AG08396 (cell line): Measurements from ENCODE around the gene FBP1.
A peak's percentile ranks its signal among the peaks of the same experiment; 100 is the strongest.

Source experiments
- DNase-seq: peaks from one replicate; pipeline ENCODE4 v3.0.0; 2012; ENCODE audit warnings: low spot score, mixed read lengths

The FBP1 gene

GRCh38 chr9:94656200-94656599 lies 16.9 kb upstream of the FBP1 start:
- DNase-seq = no peak

- no peak for DNase-seq
These were observed 16.4 kb upstream of the FBP1 start for GRCh38 chr9:94655739-94656138.

- DNase-seq = no peak
These were observed 15.0 kb upstream of the FBP1 start for GRCh38 chr9:94654165-94654894.

- DNase-seq = no peak
These were observed 11.6 kb upstream of the FBP1 start for GRCh38 chr9:94650949-94651348.

- peak; percentile 26 for DNase-seq
These were observed 9.9 kb upstream of the FBP1 start for GRCh38 chr9:94649100-94649819.

- DNase-seq = no peak
These were observed 8.9 kb upstream of the FBP1 start for GRCh38 chr9:94648185-94648584.

GRCh38 chr9:94645901-94646300 lies 6.6 kb upstream of the FBP1 start:
- DNase-seq = no peak

GRCh38 chr9:94644543-94644942 lies 5.2 kb upstream of the FBP1 start:
- DNase-seq = no peak

- DNase-seq = no peak
These were observed 4.4 kb upstream of the FBP1 start for GRCh38 chr9:94643741-94644140.

GRCh38 chr9:94643176-94643575 lies 3.9 kb upstream of the FBP1 start:
- DNase-seq = no peak

GRCh38 chr9:94642501-94642900 lies 3.2 kb upstream of the FBP1 start:
- no peak for DNase-seq

- DNase-seq = no peak
These were observed 670 bp upstream of the FBP1 start for GRCh38 chr9:94639999-94640376.

GRCh38 chr9:94638335-94639060 lies 820 bp downstream of the FBP1 start:
- DNase-seq = no peak

GRCh38 chr9:94632737-94633136 lies 6.6 kb downstream of the FBP1 start:
- DNase-seq = no peak

GRCh38 chr9:94631599-94631998 lies 7.7 kb downstream of the FBP1 start:
- DNase-seq = no peak

GRCh38 chr9:94630833-94631232 lies 8.5 kb downstream of the FBP1 start:
- no peak for DNase-seq

- no peak for DNase-seq
These were observed 9.0 kb downstream of the FBP1 start for GRCh38 chr9:94630281-94630680.

GRCh38 chr9:94627287-94627686 lies 12.0 kb downstream of the FBP1 start:
- DNase-seq = no peak

- DNase-seq = no peak
These were observed 13.5 kb downstream of the FBP1 start for GRCh38 chr9:94625835-94626234.

- DNase-seq = no peak
These were observed 14.7 kb downstream of the FBP1 start for GRCh38 chr9:94624629-94625028.

GRCh38 chr9:94623253-94623652 lies 16.1 kb downstream of the FBP1 start:
- DNase-seq = no peak

GRCh38 chr9:94622087-94622800 lies 17.1 kb downstream of the FBP1 start:
- DNase-seq = no peak
